Stimulated activated CD8-positive, alpha-beta memory T cell treated with anti-CD3 and anti-CD28 coated beads, Interleukin-12 subunit alpha, Interleukin-12 subunit beta, amount 100 ng/mL, for 1 hour (primary cell): ENCODE data around the gene HTR3D.
"Not testable (repeated sequence)": the region's sequence is repeated elsewhere in the genome, so short reads cannot be mapped to it uniquely, and the experiment has no call there.

Source experiments
- DNase-seq: peaks from one replicate; pipeline ENCODE4 v3.0.0-alpha.2; 2020; ENCODE audit warnings: low read depth

Gene HTR3D

DNA sequence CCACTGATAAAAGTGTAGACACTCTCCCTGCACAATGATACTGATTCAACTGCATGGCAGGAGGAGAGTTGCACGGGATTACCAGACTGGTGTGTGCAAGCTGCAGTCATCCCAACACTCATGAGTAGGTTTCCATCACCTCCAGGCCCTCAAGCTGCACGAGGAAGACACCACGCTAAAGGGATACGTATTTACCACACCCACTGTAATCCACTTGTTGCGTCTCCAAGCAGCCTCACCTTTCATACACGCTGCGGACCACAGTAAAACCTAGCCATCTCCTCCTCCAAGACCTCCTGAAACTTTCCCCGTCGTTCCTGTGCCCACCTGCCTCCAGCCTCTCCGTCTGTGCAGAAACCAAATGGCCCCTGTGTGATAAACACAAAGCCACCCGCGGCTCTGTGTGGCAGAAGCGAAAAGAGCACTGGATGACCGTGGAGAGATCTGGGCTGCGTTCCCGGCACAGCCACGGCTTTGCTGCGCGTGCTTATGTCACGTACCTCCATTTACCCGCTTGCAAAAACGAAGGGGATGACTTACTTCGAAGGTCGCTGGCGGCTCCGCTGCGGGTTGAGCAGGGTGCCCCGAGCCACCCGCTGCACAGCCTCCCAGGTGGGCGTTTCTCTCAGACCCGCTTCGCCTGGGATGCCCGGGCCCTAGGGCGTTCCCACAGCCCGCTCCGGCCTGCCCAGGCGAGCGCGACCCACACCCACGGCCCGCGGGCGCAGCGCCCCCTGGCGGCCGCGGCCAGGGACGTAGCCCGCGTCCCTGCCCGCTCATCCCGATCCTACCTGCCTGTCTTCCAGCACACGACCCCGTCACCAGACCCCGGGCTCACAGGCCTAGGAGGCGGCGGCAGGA, 14.5 kb upstream of the HTR3D start:
- no peak for DNase-seq

DNA sequence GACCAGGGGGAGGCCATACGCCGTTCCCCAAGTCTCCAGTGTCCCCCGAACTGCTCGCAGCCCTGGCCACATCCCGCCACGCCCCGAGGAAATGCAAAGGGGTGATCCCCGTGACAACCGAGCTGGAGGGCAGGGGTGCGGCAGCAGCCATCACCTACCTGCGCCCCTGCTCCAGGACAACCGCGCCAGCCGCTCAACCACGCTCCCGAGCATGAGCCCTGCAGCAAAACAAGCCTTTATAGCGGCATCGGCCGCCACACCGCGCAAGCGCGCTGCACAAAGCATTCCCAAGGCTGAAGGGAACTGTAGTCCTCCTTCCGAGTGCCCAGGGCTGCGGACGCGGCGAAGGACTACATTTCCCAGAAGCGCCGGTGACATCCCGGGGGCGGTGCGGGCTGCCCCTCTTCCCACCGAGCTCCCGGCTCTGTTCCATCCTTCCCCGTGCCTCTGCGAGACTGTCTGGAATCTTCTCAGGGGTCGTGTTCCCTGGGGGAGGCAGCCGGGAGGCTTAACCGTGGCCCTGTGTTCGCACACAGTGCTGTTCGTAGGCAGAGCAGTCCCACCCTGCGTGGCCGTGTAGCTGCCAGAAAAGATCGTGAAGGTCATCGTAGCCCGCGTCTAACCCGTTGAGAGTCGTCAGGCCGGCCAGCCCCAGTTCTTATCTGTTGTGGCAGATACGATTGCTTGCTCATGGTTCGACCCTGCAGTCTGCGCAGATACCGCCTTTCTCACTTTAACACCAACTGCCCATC, 13.7 kb upstream of the HTR3D start, which contains the start of gene ABCC5:
TSS of gene ABCC5 (minus strand) at position 213 of the 752 bp plus-strand sequence. CDS start 3,492 bp downstream, outside the sequence.
- DNase-seq, result peak; percentile 70

DNA sequence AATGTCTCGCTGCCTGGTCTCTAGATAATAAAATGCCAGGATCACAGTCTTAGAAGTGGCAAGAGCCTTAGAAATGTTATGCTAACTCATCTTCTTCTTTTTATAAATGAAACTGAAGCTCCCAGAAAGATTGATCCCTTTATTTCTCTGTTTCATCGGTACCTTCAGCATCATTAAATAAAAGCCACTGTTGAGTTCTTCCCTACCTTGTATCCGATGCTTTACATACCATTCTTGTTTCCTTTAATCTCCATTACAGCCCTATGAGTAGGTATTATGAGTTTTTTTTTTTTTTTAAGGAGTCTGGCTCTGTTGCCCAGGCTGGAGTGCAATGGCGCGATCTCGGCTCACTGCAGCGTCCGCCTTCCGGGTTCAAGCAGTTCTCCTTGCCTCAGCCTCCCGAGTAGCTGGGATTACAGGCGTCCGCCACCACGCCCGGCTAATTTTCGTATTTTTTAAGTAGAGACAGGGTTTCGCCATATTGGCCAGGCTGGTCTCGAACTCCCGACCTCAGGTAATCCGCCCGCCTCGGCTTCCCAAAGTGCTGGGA, 13.0 kb upstream of the HTR3D start:
- no peak for DNase-seq

DNA sequence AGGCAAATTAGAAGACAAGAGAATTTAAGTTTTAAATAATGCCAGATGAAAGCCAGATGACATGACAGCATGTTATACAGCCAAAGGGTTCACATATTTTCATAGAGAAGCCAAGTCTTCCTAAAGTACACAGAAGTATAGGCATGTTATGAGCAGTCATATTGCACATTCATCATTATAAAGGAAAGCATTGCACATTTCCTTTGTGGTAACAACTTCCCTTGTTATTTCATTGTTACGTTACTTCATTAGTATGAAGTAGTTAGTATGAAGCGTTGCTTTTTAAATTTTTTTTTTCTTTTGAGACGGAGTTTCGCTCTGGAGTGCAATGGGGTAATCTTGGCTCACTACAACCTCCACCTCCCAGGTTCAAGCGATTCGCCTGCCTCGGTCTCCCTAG, 9.2 kb upstream of the HTR3D start:
- no peak for DNase-seq

DNA sequence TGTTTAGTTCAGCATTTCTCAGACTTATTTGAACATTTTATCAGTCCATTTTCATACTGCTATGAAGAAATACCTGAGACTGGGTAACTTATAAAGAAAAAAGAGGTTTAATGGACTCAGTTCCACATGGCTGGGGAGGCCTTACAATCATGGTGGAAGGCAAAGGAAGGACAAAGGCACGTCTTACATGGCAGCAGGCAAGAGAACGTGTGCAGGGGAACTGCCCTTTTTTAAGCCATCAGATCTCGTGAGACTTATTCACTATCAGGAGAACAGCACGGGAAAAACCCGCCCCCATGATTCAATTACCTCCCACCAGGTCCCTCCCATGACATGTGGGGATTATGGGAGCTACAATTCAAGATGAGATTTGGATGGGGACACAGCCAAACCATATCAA, 6.3 kb upstream of the HTR3D start:
- not testable (repeated sequence) for DNase-seq

DNA sequence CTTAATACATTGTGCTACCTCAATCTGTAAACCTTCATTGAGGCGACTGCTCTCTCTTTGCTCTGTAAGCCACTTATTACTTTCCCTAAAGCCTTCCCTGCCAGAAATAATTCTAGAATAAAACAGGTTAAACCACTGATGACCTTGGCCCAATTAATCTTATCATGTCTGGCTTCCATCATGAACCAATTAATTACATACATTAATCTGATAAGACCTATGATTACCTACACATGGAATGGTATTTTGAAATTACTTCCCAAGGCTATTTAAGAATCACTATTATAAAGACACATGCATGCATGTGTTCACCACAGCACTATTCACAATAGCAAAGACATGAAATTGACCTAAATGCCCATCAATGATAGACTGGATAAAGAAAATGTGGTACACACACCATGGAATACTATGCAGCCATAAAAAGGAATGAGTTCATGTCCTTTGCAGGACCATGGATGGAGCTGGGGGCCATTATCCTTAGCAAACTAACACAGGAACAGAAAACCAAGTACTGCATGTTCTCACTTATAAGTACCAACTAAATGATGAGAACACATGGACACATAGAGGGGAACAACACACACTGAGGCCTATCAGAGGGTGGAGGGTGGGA, 3.2 kb upstream of the HTR3D start:
- not testable (repeated sequence) for DNase-seq

DNA sequence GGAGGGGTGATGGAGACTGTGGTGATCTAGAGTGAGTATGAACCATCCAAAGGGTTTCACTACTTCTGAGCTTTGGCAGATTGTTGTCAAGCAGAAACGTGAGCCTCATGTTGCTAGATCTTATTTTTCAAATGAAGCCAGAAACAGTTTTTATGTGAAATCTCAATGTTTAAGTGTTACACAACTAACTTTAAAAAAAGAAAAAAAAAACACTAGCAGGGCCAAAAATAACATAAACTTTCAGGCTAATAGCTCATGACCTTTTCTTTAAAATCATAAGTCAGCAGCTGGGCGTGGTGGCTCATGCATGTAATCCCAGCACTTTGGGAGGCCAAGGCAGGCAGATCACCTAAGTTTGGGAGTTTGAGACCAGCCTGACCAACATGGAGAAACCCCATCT, 2.1 kb upstream of the HTR3D start:
- no peak for DNase-seq

DNA sequence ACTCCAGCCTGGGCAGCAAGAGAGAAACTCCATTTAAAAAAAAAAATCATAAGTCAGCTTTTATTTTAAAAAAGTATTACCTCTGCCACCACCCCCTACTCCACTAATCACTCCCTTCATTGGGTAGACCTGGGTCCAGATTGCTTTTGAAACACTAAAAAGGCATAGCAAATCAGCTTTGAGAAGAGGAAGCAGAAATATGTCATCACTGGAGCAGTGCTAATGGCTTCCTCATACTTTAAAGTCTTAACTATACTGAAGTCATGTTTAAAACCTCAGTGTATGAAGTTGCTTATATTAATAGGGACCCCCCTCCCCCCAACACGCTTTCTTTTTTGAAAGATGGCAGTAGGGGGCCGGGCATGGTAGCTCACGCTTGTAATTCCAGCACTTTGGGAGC, 1.0 kb upstream of the HTR3D start:
- no peak for DNase-seq

DNA sequence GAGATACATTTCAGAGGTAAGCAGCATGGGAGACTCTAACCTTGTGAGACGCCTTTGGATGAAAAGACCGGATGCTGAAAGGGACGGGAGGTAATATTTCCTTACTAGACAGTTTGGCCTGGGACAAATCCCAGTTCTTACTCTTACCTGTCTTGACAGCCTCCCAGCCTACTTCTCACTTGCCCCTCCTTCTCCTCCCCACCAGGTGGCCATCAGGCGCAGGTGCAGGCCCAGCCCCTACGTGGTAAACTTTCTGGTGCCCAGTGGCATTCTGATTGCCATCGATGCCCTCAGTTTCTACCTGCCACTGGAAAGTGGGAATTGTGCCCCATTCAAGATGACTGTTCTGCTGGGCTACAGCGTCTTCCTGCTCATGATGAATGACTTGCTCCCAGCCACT, 6.3 kb downstream of the HTR3D start:
- no peak for DNase-seq

DNA sequence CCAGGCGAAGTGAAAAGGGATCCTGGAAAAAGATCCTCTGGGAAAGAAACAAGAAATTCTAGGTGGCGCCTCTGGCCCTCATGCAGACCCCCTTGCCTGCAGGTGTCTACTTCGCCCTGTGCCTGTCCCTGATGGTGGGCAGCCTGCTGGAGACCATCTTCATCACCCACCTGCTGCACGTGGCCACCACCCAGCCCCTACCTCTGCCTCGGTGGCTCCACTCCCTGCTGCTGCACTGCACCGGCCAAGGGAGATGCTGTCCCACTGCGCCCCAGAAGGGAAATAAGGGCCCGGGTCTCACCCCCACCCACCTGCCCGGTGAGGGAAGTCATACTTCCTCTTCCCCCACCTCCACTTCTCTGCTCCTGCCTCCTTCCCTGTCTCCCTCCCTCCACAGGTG, 6.8 kb downstream of the HTR3D start:
- DNase-seq, result not testable (repeated sequence)

DNA sequence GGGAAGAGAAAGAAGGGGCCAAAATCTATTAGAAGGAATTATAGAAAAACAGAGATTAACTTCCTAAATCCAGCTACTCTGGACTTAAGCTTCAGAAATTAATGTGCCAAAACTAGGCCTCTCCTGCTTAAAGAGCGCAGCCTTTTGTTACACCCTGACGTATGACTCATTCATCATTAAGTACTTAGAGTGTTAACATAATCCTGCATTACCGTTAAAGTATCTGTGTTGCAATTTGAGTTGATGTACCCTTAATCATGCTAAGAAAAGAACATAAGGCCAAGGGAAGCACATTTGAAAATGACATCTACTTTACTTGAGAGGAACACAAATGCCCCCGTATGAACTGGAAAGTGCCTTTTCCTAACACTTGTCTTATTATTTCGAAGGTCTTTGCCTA, 7.9 kb downstream of the HTR3D start:
- DNase-seq, result no peak

DNA sequence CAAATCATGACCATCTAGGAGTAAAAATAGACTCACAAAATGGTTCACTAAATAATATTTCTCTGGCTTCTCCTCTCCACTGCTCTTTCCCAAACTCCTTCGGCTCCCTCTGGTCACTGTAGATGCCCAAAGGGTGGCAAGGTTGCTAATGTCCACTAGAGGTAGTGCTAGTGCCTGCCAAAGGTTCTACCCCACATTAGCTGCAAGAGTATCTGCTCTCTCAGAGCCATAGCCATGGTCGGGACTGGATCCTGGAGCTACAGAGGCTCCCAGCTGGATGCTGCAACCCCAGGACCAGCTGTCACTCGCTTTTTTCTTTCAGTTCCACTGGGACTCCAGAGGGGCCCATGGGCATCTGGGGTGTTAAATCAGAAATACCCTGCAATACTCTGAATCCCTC, 8.5 kb downstream of the HTR3D start:
- DNase-seq, result no peak

DNA sequence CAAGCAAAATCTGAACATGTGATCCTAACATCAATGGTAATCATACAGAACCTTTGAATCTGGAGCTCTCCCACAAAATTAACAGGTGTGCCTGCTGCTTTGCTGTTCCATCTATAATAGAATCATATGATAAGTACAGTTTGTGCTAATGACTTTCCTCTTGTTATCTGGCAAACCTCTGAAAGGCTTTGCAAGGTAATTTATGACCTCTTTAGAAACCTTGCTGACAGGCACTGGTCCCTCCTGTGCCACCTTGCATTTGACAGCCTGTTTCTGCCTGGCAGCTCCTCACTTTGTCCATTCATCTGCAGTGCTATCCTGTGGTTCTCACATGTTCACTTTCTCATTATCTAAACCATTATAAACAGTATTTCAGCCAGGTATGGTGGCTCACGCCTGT, 11.1 kb downstream of the HTR3D start:
- no peak for DNase-seq

DNA sequence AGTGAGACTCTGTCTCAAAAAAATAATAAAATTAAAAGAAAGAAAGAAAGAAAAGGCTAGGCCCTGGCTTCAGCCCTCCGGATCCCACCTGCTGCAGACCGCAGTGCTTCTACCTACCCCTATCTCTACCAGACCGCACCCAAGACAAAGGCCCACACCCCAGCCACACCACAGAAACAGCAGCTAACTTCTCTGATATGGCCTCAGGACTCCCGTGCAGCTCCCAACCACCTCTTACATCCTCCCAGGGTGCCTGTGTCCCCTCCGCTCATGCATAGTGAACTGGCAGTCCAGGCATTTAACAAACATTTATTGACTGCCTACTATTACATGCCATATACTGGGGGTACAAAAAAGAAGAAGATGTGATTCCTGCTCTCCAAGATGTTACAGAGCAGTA, 14.5 kb downstream of the HTR3D start:
- DNase-seq, result no peak

DNA sequence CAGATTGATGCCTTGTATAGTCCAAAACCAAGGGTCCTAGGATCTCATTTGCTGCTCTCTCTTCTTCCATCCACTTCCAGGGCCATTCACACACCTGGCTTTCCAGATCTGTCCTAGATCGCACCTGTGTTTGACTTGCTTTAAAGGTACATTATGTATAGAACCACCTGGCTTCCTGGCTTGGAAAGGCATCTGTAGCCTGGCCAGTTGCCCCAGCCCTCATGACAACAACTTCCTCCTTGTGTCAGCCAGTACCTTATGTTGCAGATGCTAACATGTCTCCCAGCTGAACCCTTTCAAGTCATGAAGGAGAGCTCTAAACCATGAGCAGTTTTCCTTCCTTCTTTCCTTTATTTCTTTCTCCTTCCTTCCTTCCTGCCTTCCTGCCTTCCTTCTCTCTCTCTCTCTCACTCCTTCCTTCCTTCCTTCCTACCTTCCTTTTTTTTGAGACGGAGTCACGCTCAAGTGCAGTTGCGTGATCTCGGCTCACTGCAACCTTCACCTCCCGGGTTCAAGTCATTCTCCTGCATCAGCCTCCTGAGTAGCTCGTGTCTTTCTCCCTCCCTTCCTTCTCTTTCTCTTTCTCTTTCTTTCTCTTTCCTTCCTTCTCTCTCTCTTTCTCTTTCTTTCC, 18.8 kb downstream of the HTR3D start:
- DNase-seq, result no peak

DNA sequence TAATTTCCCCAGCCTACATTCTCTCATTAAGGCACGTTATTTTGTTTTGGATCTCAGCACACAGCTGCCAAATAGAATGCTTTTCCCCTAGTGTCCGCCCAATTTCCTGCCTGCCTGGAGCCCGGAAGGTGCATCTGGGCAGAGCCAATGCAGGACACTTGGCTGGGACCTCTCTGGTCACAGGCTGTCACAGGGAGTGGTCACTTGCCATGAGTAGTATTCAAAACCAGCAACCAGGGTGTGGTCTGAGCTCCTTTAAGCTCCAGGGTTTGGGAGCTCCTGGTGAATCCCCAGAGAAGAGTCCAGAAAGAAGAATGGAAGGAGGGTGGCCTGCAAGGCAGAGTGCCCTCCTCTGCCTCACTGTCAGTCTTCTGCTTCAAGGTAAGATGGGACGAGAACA, 21.2 kb downstream of the HTR3D start, which contains the start of gene HTR3C:
TSS of gene HTR3C (plus strand) at position 281 of the 400 bp plus-strand sequence. CDS start at position 315, 34 bp downstream.
- no peak for DNase-seq

DNA sequence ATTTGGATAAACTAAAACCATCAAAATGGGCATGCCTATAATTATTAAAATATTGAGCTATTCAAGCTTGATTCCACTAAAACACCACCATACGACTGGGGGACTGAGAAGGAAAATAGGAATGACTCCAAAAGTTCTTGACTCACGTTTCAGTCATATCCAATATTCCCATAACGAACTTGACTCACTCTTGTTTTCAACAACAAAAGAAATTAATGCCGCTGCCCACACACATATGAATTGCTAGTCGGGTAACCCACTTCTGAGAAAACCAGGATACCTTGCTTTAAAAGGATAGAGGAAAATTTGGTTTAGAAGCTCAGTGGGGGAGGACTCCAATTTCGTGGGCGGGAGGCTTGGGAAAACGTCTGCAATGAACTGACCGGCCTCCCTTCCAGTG, 26.5 kb downstream of the HTR3D start:
- DNase-seq, result no peak

DNA sequence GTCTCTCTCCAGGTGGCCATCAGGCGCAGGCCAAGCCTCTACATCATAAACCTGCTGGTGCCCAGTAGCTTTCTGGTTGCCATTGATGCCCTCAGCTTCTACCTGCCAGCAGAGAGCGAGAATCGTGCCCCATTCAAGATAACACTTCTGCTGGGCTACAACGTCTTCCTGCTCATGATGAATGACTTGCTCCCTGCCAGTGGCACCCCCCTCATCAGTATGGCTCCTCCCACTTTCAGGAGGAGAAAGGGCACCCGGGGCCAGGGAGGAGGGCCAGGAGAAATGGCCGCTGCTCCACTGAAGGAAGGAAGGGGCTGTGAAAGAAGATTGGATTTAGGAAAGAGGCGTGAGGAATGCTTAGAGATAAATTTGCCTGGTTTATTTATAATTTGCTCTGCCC, 27.9 kb downstream of the HTR3D start:
- DNase-seq, result no peak

DNA sequence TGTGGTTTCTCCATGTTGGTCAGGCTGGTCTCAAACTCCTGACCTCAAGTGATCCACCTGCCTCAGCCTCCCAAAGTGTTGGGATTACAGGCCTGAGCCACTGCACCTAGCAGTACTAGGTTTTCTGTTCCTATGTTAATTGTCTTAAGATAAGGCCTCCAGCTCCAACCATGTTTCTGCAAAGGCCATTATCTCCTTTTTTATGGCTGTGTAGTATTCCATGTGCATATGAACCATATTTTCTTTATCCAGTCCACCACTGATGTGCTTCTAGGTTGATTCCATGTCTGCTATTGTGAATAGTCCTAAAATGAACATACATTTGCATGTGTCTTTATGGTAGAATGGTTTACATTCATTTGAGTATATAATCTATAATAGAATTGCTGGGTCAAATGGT, 31.1 kb downstream of the HTR3D start:
- no peak for DNase-seq

DNA sequence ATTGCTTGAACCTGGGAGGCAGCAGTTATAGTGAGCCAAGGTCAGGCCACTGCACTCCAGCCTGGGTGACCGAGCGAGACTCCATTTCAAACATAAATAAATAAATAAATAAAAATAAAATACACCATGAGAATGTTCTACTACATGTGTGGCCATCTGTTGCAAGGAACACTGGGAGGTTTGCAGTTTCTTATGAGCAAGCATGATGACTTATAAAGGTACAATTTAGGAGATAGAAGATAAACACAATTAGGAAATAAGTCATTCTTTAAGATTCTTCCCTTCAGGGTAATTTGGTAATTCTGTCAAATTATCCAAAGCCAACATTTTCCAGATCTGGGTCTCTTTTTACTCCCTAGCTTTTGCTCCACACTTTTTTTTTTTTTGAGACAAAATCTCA, 34.7 kb downstream of the HTR3D start:
- no peak for DNase-seq

DNA sequence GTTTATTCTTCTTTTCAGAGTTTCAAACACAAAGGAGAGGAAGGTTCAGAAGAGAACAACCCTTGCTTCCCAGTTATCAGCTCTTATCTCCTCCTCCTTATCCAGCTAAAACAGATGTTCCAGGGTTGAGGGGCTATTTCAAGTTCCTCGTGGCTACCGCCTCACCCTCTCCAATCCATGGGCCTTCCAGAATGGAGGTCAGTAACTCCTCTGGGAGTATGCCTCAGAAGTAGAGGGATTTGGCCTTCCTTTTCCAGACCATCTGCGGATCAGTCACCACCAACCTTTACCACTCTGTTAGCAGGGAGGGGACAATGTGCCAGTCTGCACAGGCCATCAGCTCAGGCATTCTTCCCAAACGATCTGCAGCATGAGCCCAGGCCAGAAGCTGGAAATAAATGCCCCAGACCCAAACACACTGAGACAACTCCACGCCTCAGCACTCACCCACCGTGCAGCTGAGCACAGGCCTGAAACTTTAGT, 36.1 kb downstream of the HTR3D start:
- no peak for DNase-seq

DNA sequence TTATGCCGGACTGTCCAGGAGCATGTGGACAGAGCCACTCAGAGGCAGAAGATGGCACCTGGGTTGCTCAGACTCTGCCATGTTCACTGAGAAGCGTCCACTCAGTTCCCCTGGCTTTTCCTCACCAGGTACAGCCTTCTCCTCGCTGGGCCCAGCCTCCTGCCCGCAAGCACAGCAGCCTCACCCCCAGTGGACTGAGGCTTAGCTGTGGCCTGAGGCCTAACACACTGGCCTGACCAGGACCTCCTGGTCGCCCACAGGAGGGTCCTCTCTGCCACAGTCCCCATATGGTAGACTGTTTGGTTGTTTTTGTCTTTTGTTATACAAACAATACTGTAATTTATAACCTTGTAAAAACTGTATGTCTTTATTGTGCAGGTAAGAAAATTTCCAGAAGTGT, 36.8 kb downstream of the HTR3D start:
- DNase-seq, result no peak
